GM19351 (cell line): ENCODE measurements around the gene GHRL.

Experiments used
- ATAC-seq: cut with Tn5 transposase; IDR thresholded peaks from one replicate; pipeline ENCODE4 v1.9.1; 2021; ENCODE audit warnings: mild to moderate bottlenecking, moderate library complexity; ENCODE audit not compliant: unreplicated experiment

The GHRL gene

DNA sequence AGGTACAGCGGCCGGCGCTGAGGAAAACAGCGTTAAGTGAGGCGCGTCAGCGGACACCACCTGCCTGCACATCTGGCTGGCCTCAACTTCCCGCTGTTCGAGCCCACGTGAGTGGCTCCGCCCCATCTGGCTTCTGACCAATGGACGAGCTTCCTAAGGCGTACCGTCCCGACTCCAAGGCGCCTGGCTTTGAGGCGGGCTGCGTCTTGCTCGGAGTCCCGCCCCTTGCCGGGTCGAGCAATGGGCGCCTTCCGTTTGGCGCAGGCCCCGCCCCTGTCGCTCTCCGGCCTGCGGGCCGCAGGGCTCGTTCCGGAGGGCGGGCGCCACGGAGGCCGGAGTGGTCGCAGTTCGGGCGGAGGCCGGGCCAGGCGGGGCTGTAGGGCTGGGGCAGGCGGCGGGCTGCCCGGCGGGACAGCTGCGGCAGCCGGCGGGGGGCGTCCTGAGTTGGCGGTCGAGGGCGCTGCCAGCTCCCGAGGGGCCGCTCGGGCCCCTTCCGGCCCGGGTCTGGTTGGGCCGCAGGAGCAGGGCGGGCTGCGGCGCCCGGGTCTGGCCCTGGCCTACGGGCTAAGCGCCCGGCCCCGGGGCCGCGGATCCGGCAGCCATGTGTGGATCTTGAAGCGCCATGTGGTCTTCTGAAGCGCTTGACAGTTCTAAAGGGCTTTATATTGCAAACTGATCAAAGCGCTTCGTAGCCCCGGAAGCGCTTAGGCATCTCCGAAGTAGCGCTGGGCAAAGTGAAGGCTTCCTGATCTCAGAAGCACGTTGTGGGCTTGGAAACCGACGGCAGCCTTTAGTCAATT, 44.4 kb downstream of the GHRL start, which contains the start of gene TATDN2:
TSS of gene TATDN2 (plus strand) at position 276 of the 800 bp plus-strand sequence. CDS start 742 bp downstream, outside the sequence.
- ATAC-seq: peak; percentile 91

DNA sequence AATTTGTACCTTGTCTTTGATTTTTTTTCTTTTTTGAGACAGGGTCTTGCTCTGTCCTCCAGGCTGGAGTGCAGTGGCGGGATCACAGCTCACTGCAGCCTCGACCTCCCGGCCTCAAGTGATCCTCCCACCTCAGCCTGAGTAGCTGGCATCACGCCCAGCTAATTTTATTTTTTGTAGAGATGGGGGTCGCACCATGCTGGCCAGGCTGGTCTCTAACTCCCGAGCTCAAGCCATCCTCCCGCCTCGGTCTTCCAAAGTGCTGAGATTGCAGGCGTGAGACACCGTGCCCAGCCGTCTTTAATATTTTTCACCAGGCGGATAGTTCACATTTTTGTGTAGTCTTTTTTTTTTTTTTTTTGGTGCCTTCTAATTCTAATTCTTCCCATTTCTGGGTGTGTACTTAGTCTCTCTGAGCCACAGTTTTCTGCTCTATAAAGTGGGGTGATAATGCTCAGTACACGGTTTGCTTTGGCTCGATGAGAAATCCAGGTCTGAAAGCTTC, 45.0 kb downstream of the GHRL start:
- ATAC-seq: no peak

DNA sequence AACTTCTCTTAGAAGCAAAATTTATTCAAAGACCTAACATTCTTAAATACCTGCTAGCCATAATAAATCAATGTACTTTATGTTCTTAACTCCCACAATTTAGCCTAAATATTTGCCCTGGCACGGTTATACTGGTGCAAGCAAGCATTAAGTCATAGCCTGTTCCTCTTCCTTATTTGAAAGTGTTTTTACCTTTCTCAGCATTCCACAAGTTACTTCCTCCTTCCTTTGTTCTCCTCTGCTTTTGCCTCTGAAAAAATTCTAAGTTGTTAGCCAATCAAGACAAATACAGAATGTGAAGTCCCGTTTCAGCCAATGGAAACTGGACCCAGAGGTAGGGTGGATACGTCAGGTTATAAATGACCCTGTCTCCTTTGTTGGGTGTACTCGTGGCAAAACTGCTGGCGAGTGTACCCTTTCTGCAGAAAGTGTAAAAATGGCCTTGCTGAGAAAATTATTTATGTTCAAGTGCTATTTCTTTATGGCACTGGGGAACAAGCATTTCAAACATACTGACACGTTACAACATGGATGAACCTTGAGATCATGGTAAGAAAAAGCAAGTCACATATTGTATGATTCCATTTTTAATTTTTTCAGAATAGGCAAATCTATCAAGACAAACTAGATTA, 47.5 kb downstream of the GHRL start:
- no peak for ATAC-seq

DNA sequence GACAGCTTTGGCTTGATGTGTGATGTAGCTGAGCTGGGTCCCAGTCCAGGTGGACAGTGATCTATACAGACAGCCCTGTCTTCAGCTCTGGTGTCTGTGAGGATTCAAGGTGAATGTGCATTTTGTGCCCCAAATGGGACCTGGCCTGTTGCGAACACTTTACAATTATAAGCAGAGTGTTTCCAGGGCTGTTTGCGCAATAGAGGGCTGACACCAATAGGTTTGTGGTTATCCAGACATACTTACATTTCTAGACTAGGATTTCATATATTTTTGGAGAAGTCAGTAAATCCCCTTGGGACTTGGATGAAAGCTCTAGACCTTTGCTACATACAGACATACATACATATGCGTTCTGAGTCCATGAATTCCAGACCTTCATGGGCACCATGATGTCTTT, 48.7 kb downstream of the GHRL start:
- no peak for ATAC-seq

DNA sequence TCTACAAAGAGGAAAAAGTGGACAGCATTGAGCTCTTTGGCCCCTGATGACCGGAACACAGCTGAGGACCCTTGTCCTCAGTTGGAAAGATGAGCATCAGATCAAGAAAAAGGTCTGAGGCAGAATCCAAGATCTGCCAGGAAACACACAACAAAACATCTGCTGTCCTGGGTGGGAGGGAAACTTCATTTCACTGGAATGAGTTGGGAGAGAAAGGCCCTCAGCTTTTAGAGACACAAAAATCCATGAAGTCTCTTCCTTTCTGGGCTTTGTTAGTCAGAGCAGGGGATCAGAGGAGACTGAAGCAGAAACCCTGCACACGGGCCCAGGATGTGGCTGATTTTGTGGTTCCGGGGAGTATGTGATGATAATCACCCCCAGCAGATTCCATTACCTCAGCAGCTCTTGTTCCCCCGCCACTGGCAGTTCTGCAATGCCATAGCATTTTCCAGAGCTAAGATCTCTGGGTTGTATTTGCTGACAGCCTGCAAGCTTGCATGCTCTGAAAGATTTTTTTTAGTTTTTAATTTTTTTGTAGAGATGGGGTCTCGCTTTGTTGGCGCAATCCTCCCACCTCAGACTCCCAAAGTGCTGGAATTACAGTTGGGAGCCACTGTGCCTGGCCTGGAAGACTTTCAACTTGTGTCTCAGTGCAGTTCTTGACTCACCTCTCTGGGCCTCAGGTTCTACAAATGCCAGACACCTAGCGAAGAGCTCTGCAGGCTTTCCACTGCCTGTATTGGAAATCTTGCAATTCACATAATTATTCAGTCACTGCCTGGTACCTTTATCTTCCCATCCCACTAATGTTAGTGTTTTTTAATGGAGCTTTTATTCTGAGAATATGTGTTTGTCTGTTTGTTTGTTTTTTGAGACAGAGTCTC, 50.3 kb downstream of the GHRL start:
- ATAC-seq: no peak

DNA sequence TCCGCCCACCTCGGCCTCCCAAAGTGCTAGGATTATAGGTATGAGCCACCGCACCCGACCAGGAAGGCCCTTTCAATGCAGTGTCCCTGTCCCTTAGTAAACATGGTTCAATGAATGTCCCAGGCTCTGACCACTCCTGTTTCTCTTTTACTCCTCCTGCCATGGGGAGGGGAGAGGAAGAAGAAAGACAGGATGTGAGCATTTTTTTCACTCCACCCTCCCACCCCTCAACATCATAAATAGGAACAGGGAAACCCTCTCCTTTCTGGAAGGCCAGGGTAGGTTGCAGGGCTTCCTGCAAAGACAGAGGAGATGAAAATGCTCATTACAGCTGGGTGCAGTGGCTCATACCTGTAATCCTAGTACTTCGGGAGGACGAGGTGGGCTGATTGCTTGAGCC, 51.9 kb downstream of the GHRL start:
- ATAC-seq: no peak

DNA sequence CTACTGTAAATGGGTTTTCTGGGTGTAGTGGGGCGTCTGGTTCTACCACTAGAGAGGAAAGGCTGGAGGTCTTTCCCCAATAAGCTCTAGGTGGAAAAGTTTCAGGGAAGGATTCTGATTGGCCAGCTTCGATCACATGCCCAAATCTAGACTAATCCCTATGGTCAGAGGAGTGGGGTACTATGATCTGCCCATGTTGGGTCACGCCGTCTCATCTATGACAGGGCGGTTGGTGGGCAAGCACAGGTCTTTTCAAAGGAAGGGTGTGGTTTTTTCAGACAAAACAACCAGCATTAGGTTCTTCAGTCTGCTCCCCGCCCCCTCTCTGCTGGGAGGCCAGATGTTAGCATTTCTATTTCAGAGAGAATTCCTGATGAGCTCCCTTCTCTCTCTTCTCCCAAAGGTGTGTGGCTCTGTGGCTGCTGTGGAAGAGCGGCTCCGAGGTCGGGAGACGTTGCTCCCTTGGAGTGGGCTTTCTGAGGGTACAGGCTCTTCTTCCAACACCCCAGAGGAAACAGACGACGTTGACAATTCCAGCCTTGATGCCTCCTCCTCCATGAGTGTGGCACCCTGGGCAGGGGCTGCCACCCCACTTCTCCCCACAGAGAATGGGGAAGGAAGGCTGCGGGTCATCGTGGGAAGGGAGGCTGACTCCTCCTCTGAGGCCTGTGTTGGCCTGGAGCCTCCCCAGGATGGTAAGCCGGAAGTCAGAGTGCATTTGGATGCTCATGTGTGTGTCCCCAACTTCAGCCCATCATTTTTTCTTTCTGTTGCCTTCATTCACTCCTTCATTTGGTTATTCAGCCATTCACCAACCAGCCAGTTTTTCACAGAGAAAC, 54.2 kb downstream of the GHRL start:
- no peak for ATAC-seq
